CD4-positive, alpha-beta memory T cell (primary cell): ENCODE results near the gene PRODH2. TPM values are rescaled to one million over a fixed set of nuclear protein-coding genes. Genes with fewer than 3 reads are reported as not detected.
A peak's percentile ranks its signal among the peaks of the same experiment; 100 is the strongest.
"Not testable (repeated sequence)": the region's sequence is repeated elsewhere in the genome, so short reads cannot be mapped to it uniquely, and the experiment has no call there.

Experiments used
- CTCF ChIA-PET: fragments of 350-600 bp; sonication (Branson Sonifier 250); formaldehyde crosslinking; loops from one replicate; lab custom pipeline; 2021; ENCODE audit warnings: inconsistent platforms; ENCODE audit not compliant: partially characterized antibody; lab: Charles Lee
- POLR2A ChIA-PET: fragments of 350-600 bp; sonication (Branson Sonifier 250); formaldehyde crosslinking; loops from one replicate; lab custom pipeline; 2021; ENCODE audit not compliant: partially characterized antibody; lab: Charles Lee
- DNase-seq, 5 donors: peaks; one replicate each; pipeline versions ENCODE4 v3.0.0 to v3.0.0-alpha.2; 2020 to 2022; ENCODE audit warnings: mixed read lengths in 1 of 5
- H3K27ac ChIP-seq: one replicate; pipeline ENCODE4 v1.7.0; 2013; ENCODE audit warnings: low read depth, low read length
- H3K27me3 ChIP-seq: 2 replicates; pipeline ENCODE4 v1.7.0; 2013; ENCODE audit warnings: mild to moderate bottlenecking, low read length, moderate library complexity; ENCODE audit not compliant: insufficient read depth
- H3K36me3 ChIP-seq: 2 replicates; pipeline ENCODE4 v1.7.0; 2013; ENCODE audit warnings: mild to moderate bottlenecking, low read length, moderate library complexity; ENCODE audit not compliant: insufficient read depth
- H3K4me1 ChIP-seq: 2 replicates; pipeline ENCODE4 v1.7.0; 2013; ENCODE audit warnings: mild to moderate bottlenecking, low read length, moderate library complexity; ENCODE audit not compliant: insufficient read depth
- H3K4me3 ChIP-seq, 2 donors: one replicate each; pipeline ENCODE4 v1.7.0; 2013; ENCODE audit warnings: low read length in 2 of 2, mild to moderate bottlenecking in 1 of 2
- H3K9me3 ChIP-seq, 2 donors: one replicate each; pipeline ENCODE4 v1.7.0; 2013; ENCODE audit warnings: low read length in 2 of 2, control low read depth in 1 of 2; ENCODE audit not compliant: control insufficient read depth in 1 of 2
- H3K27ac Mint-ChIP-seq, 7 donors: one replicate each; pipeline ENCODE4 v1.8.0; 2020 to 2021; ENCODE audit warnings: mixed read lengths in 7 of 7, mild to moderate bottlenecking in 6 of 7, inconsistent platforms in 3 of 7, moderate library complexity in 3 of 7
- H3K27me3 Mint-ChIP-seq, 2 donors: one replicate each; pipeline ENCODE4 v1.8.0; 2020 to 2021; ENCODE audit warnings: mixed read lengths in 2 of 2
- H3K36me3 Mint-ChIP-seq, 2 donors: one replicate each; pipeline ENCODE4 v1.8.0; 2020 to 2021; ENCODE audit warnings: mixed read lengths in 2 of 2, inconsistent platforms in 1 of 2, mild to moderate bottlenecking in 1 of 2
- H3K4me1 Mint-ChIP-seq, 4 donors: one replicate each; pipeline ENCODE4 v1.8.0; 2020 to 2021; ENCODE audit warnings: mixed read lengths in 4 of 4, mild to moderate bottlenecking in 1 of 4
- H3K4me3 Mint-ChIP-seq, 8 donors: one replicate each; pipeline ENCODE4 v1.8.0; 2020 to 2021; ENCODE audit warnings: mixed read lengths in 8 of 8, mild to moderate bottlenecking in 7 of 8, moderate library complexity in 6 of 8, inconsistent platforms in 3 of 8
- H3K9me3 Mint-ChIP-seq, 8 donors: one replicate each; pipeline ENCODE4 v1.8.0; 2020 to 2021; ENCODE audit warnings: mixed read lengths in 8 of 8, mild to moderate bottlenecking in 5 of 8, inconsistent platforms in 3 of 8, moderate library complexity in 1 of 8
- intact Hi-C: fragments of 100-400 bp; cut with micrococcal nuclease; formaldehyde crosslinking; loops from one replicate; pipeline ENCODE4 v1.15.1; 2023
- polyA plus RNA-seq, 2 donors: library from polyadenylated mRNA; unstranded; fragments of 300-500 nt; fragmentation: Illumina TruSeq; gene quantifications; one replicate each; pipeline ENCODE4 v1.2.3, GENCODE V29; 2021
- total RNA-seq, 2 experiments: library from RNA; stranded (reverse); gene quantifications; one replicate each; pipeline ENCODE4 v1.2.3, GENCODE V29; 2021

PRODH2 gene
- total and polyA plus RNA-seq, 4 experiments from 2014 or later = not detected

GRCh38 chr19:35806597-35806996 lies 6.0 kb downstream of the PRODH2 start:
- no peak overlapping the region for H3K4me3 Mint-ChIP-seq

GRCh38 chr19:35805526-35806102 lies 7.0 kb downstream of the PRODH2 start:
- ChIA-PET CTCF (no interaction called here), POLR2A (no interaction called here)
- H3K27me3 Mint-ChIP-seq = peaks cover 1% of the 10 kb centered on the region in 2 donors
- H3K36me3 ChIP-seq = no peaks in the 10 kb centered on the region
- no peak overlapping the region for H3K27ac Mint-ChIP-seq
- intact Hi-C loops = no loop called here
- H3K4me1 Mint-ChIP-seq = peaks cover 2 to 10% (median 7%) of the 10 kb centered on the region in 4 donors
- H3K27ac ChIP-seq = no peak overlapping the region
- H3K4me3 Mint-ChIP-seq = no peak overlapping the region
- no peaks in the 10 kb centered on the region for H3K36me3 Mint-ChIP-seq
- no peaks in the 10 kb centered on the region for H3K27me3 ChIP-seq
- peaks cover 8% of the 10 kb centered on the region for H3K4me1 ChIP-seq
- no peaks in the 10 kb centered on the region for H3K9me3 ChIP-seq
- H3K9me3 Mint-ChIP-seq = no peaks in the 10 kb centered on the region
- H3K4me3 ChIP-seq = no peak overlapping the region
- no peak for DNase-seq

More at GRCh38 chr19:35806597-35806996, 6.0 kb downstream of the PRODH2 start:
- H3K36me3 Mint-ChIP-seq = no peaks in the 10 kb centered on the region
- H3K36me3 ChIP-seq = no peaks in the 10 kb centered on the region
- H3K27me3 Mint-ChIP-seq = peaks cover 3% of the 10 kb centered on the region in 2 donors
- intact Hi-C loops = no loop called here
- H3K27ac ChIP-seq = no peak overlapping the region
- H3K9me3 ChIP-seq = no peaks in the 10 kb centered on the region
- POLR2A ChIA-PET = no interaction called here
- H3K4me3 ChIP-seq = no peak overlapping the region
- peaks cover 2 to 10% (median 7%) of the 10 kb centered on the region in 4 donors for H3K4me1 Mint-ChIP-seq
- H3K9me3 Mint-ChIP-seq = peaks cover 0 to 1% (median 0%) of the 10 kb centered on the region in 8 donors
- H3K4me1 ChIP-seq = peaks cover 8% of the 10 kb centered on the region
- H3K27me3 ChIP-seq = no peaks in the 10 kb centered on the region
- CTCF ChIA-PET = no interaction called here
- no peak for DNase-seq
- H3K27ac Mint-ChIP-seq = no peak overlapping the region

GRCh38 chr19:35801828-35802227 lies 10.8 kb downstream of the PRODH2 start:
- CTCF ChIA-PET = no interaction called here
- peaks cover 5 to 16% (median 8%) of the 10 kb centered on the region in 4 donors for H3K4me1 Mint-ChIP-seq
- intact Hi-C loops = no loop called here

GRCh38 chr19:35797663-35798062 lies 15.0 kb downstream of the PRODH2 start:
- Histone ChIP-seq H3K36me3 (no peaks in the 10 kb centered on the region), H3K4me3 (no peak overlapping the region), H3K27me3 (no peaks in the 10 kb centered on the region), H3K27ac (no peak overlapping the region), H3K4me1 (no peaks in the 10 kb centered on the region), H3K9me3 (no peaks in the 10 kb centered on the region)
- Mint-ChIP-seq H3K9me3 (peaks cover 0 to 3% (median 0%) of the 10 kb centered on the region in 8 donors), H3K27ac (no peak overlapping the region), H3K4me3 (no peak overlapping the region), H3K27me3 (peaks cover 19 to 23% of the 10 kb centered on the region in 2 donors), H3K36me3 (no peaks in the 10 kb centered on the region), H3K4me1 (peaks cover 0 to 13% (median 2%) of the 10 kb centered on the region in 4 donors)
- intact Hi-C loops = no loop called here
- CTCF ChIA-PET = no interaction called here
- POLR2A ChIA-PET = no interaction called here
- no peak for DNase-seq

More at GRCh38 chr19:35801828-35802227, 10.8 kb downstream of the PRODH2 start:
- H3K4me3 ChIP-seq = no peak overlapping the region
- Mint-ChIP-seq H3K9me3 (no peaks in the 10 kb centered on the region), H3K36me3 (no peaks in the 10 kb centered on the region), H3K4me3 (no peak overlapping the region), H3K27me3 (peaks cover 7 to 9% of the 10 kb centered on the region in 2 donors), H3K27ac (peak overlapping the region in 1 of 7 donors; percentile 1)
- DNase-seq = no peak
- H3K36me3 ChIP-seq = no peaks in the 10 kb centered on the region
- H3K4me1 ChIP-seq = peaks cover 8% of the 10 kb centered on the region
- H3K27me3 ChIP-seq = no peaks in the 10 kb centered on the region
- H3K27ac ChIP-seq = no peak overlapping the region
- no peaks in the 10 kb centered on the region for H3K9me3 ChIP-seq
- POLR2A ChIA-PET = no interaction called here

- no peak overlapping the region for H3K4me3 ChIP-seq
- Mint-ChIP-seq H3K36me3 (no peaks in the 10 kb centered on the region), H3K4me3 (peak overlapping the region in 1 of 8 donors; percentile 17), H3K4me1 (peaks cover 0 to 13% (median 2%) of the 10 kb centered on the region in 4 donors), H3K27ac (peak overlapping the region in 1 of 7 donors; percentile 27), H3K9me3 (peaks cover 0 to 3% (median 0%) of the 10 kb centered on the region in 8 donors), H3K27me3 (peaks cover 19 to 24% of the 10 kb centered on the region in 2 donors)
- DNase-seq = no peak
- H3K27me3 ChIP-seq = no peaks in the 10 kb centered on the region
- H3K4me1 ChIP-seq = no peaks in the 10 kb centered on the region
- no peaks in the 10 kb centered on the region for H3K36me3 ChIP-seq
- H3K27ac ChIP-seq = no peak overlapping the region
- H3K9me3 ChIP-seq = no peaks in the 10 kb centered on the region
- intact Hi-C loops = no loop called here
- ChIA-PET CTCF (no interaction called here), POLR2A (no interaction called here)
Measured at GRCh38 chr19:35796645-35797542, 15.8 kb downstream of the PRODH2 start.

GRCh38 chr19:35795564-35795963 lies 17.1 kb downstream of the PRODH2 start:
- H3K4me3 Mint-ChIP-seq, H3K36me3 ChIP-seq, H3K27me3 ChIP-seq, H3K27ac Mint-ChIP-seq, H3K36me3 Mint-ChIP-seq, H3K27ac ChIP-seq, CTCF ChIA-PET, H3K9me3 ChIP-seq, POLR2A ChIA-PET, H3K4me3 ChIP-seq, H3K9me3 Mint-ChIP-seq, DNase-seq, H3K4me1 ChIP-seq, intact Hi-C loops: not testable (repeated sequence)
- H3K4me1 Mint-ChIP-seq = peaks cover 0 to 13% (median 2%) of the 10 kb centered on the region in 4 donors
- H3K27me3 Mint-ChIP-seq = peaks cover 19 to 24% of the 10 kb centered on the region in 2 donors

GRCh38 chr19:35793381-35794165 lies 19.1 kb downstream of the PRODH2 start:
- intact Hi-C loops = no loop called here
- Histone ChIP-seq H3K27me3 (no peaks in the 10 kb centered on the region), H3K4me3 (no peak overlapping the region), H3K9me3 (no peaks in the 10 kb centered on the region), H3K36me3 (no peaks in the 10 kb centered on the region), H3K4me1 (no peaks in the 10 kb centered on the region), H3K27ac (no peak overlapping the region)
- ChIA-PET CTCF (no interaction called here), POLR2A (no interaction called here)
- no peak overlapping the region for H3K27ac Mint-ChIP-seq
- no peak overlapping the region for H3K4me3 Mint-ChIP-seq
- H3K27me3 Mint-ChIP-seq = peaks cover 17 to 22% of the 10 kb centered on the region in 2 donors
- peaks cover 0 to 13% (median 2%) of the 10 kb centered on the region in 4 donors for H3K4me1 Mint-ChIP-seq
- DNase-seq = no peak
- peaks cover 0 to 3% (median 0%) of the 10 kb centered on the region in 8 donors for H3K9me3 Mint-ChIP-seq
- H3K36me3 Mint-ChIP-seq = no peaks in the 10 kb centered on the region
